Activated CD4-positive, alpha-beta T cell treated with anti-CD3 and anti-CD28 coated beads, Interleukin-2, Interleukin-4, amounts not matched to agents 100 ng/mL and 50 ng/mL, durations not matched to agents 16 hours and 8 hours (primary cell): ENCODE measurements around the gene NELFCD.

Experiments
- DNase-seq: peaks from one replicate; pipeline ENCODE4 v3.0.0-alpha.2; 2020; ENCODE audit warnings: low spot score

NELFCD gene

GRCh38 chr20:58994390-58995159 lies 13.5 kb downstream of the NELFCD start:
- DNase-seq, result no peak

GRCh38 chr20:58995461-58996225 lies 14.6 kb downstream of the NELFCD start:
- DNase-seq, result no peak

GRCh38 chr20:58996226-58996611 lies 15.2 kb downstream of the NELFCD start:
- no peak for DNase-seq

GRCh38 chr20:58997141-58997770 lies 16.2 kb downstream of the NELFCD start:
- no peak for DNase-seq

GRCh38 chr20:58998656-58999055 lies 17.6 kb downstream of the NELFCD start:
- no peak for DNase-seq

GRCh38 chr20:59000326-59000725 lies 19.3 kb downstream of the NELFCD start:
- no peak for DNase-seq

- DNase-seq, result no peak
These were observed 20.0 kb downstream of the NELFCD start for GRCh38 chr20:59001068-59001448.

- no peak for DNase-seq
These were observed 20.6 kb downstream of the NELFCD start for GRCh38 chr20:59001449-59002171.

GRCh38 chr20:59002388-59002787 lies 21.3 kb downstream of the NELFCD start:
- DNase-seq, result no peak

- DNase-seq, result no peak
These were observed 21.9 kb downstream of the NELFCD start for GRCh38 chr20:59002874-59003399.

- DNase-seq, result no peak
These were observed 22.9 kb downstream of the NELFCD start for GRCh38 chr20:59003836-59004492.

- DNase-seq, result no peak
These were observed 23.4 kb downstream of the NELFCD start for GRCh38 chr20:59004493-59004762.

- DNase-seq, result no peak
These were observed 23.9 kb downstream of the NELFCD start for GRCh38 chr20:59004763-59005522.

- no peak for DNase-seq
These were observed 24.6 kb downstream of the NELFCD start for GRCh38 chr20:59005523-59006166.

GRCh38 chr20:59006167-59006863 lies 25.3 kb downstream of the NELFCD start:
- no peak for DNase-seq

- no peak for DNase-seq
These were observed 26.0 kb downstream of the NELFCD start, which contains the start of gene CTSZ for GRCh38 chr20:59006864-59007664. CTSZ (minus strand) TSS chr20:59007254; CDS start chr20:59007128, 126 bp downstream.

- DNase-seq, result no peak
These were observed 26.8 kb downstream of the NELFCD start for GRCh38 chr20:59007665-59008511.
